K562 (cell line): ENCODE results near the gene KLHL29. TPM values are rescaled to one million over a fixed set of nuclear protein-coding genes. Genes with fewer than 3 reads are reported as not detected.
"Not testable (repeated sequence)": the region's sequence is repeated elsewhere in the genome, so short reads cannot be mapped to it uniquely, and the experiment has no call there.

ENCODE experiments used
- ATAC-seq: fragments of 200-7000 bp; cut with Tn5 transposase; 3 replicates; pipeline ENCODE4 v1.9.1; 2020; ENCODE audit warnings: moderate library complexity
- BruUV-seq: library from RNA; stranded (reverse); fragments of 400-500 nt; replicated peaks from 2 replicates; lab custom pipeline; 2021; lab: Mats Ljungman, UMichigan
- CTCF ChIA-PET: fragments of 300-600 bp; formaldehyde crosslinking; extraction: SDS; loops from one replicate; lab custom pipeline; 2021; ENCODE audit warnings: low intra/inter-chr PET ratio; lab: Yijun Ruan, JAX
- POLR2A ChIA-PET: fragments of 300-600, 350-650 bp; sonication (Branson Sonifier 250); formaldehyde crosslinking; extraction: SDS; loops from one replicate; lab custom pipeline; 2021; ENCODE audit warnings: antibody characterized with exemption, inconsistent platforms; lab: Yijun Ruan, JAX
- DNase-seq, 4 experiments: peaks; one replicate each; pipeline versions ENCODE4 v3.0.0 to v3.0.0-alpha.2; 2011 to 2018; ENCODE audit warnings: low spot score in 3 of 4, mixed read lengths in 3 of 4; ENCODE audit errors: extremely low read depth in 1 of 4
- FAIRE-seq: peaks from 2 replicates; lab custom pipeline; 2011; peaks lifted over from hg19 to GRCh38; lab: Jason Lieb, UNC
- H2AFZ ChIP-seq: 2 replicates; pipeline ENCODE4 v1.6.0; 2011; ENCODE audit warnings: low read depth, low read length, control low read depth, inconsistent platforms
- H3K27ac ChIP-seq: fragments of 200-600 bp; 3 replicates; pipeline ENCODE4 v1.8.0; 2011; ENCODE audit warnings: low read depth, mild to moderate bottlenecking, control low read depth, inconsistent platforms, low read length, moderate library complexity, mixed read lengths; ENCODE audit errors: extremely low read depth
- H3K27me3 ChIP-seq, 2 experiments: fragments of 300-600 bp in 1 of 2; 2 replicates in 1 of 2; 3 replicates in 1 of 2; pipeline versions ENCODE4 v1.6.0 to v1.8.0; 2011; ENCODE audit warnings: inconsistent platforms in 2 of 2, low read length in 2 of 2, mild to moderate bottlenecking in 1 of 2, mixed read lengths in 1 of 2, moderate library complexity in 1 of 2; ENCODE audit not compliant: control insufficient read depth in 2 of 2, insufficient read depth in 2 of 2
- H3K36me3 ChIP-seq: fragments of 300-600 bp; 3 replicates; pipeline ENCODE4 v1.8.0; 2011; ENCODE audit warnings: mild to moderate bottlenecking, low read length, inconsistent platforms; ENCODE audit not compliant: control insufficient read depth, insufficient read depth
- H3K4me1 ChIP-seq, 2 experiments: fragments of 200-600 bp in 1 of 2; replicated peaks in 1 of 2; 2 replicates in 1 of 2; 3 replicates in 1 of 2; pipeline versions ENCODE4 v1.5.1 to v1.8.0; 2011; ENCODE audit warnings: inconsistent platforms in 2 of 2, low read length in 2 of 2, mild to moderate bottlenecking in 1 of 2, mixed read lengths in 1 of 2, moderate library complexity in 1 of 2; ENCODE audit not compliant: control insufficient read depth in 2 of 2, insufficient read depth in 2 of 2
- H3K4me2 ChIP-seq: 2 replicates; pipeline ENCODE4 v1.6.1; 2011; ENCODE audit warnings: low read length, control low read depth, inconsistent platforms, mixed read lengths; ENCODE audit not compliant: insufficient read depth
- H3K4me3 ChIP-seq: fragments of 200-600 bp; sonication (generic), shearing (Covaris generic); 2 replicates; pipeline ENCODE4 v1.5.1; 2016; ENCODE audit warnings: control low read depth, inconsistent platforms
- H3K79me2 ChIP-seq: fragments of 200-600 bp; 3 replicates; pipeline ENCODE4 v1.8.0; 2011; ENCODE audit warnings: low read length, inconsistent platforms; ENCODE audit not compliant: control insufficient read depth, insufficient read depth
- H3K9ac ChIP-seq, 2 experiments: 2 replicates each; pipeline versions ENCODE4 v1.6.0 to v1.6.1; 2011; ENCODE audit warnings: low read depth in 2 of 2, low read length in 2 of 2, control low read depth in 1 of 2, inconsistent platforms in 1 of 2, mild to moderate bottlenecking in 1 of 2, mixed read lengths in 1 of 2; ENCODE audit not compliant: insufficient read depth in 1 of 2
- H3K9me1 ChIP-seq: one replicate; pipeline ENCODE4 v1.6.0; 2011; ENCODE audit warnings: inconsistent platforms, mild to moderate bottlenecking, low read length, moderate library complexity; ENCODE audit not compliant: control insufficient read depth, insufficient read depth
- H3K9me3 ChIP-seq: replicated peaks from 2 replicates; pipeline ENCODE4 v1.5.1; 2011; ENCODE audit warnings: low read depth, low read length, inconsistent platforms; ENCODE audit not compliant: control insufficient read depth, insufficient read depth
- H4K20me1 ChIP-seq: replicated peaks from 2 replicates; pipeline ENCODE4 v1.6.1; 2011; ENCODE audit warnings: low read length, inconsistent platforms, mixed read lengths; ENCODE audit not compliant: control insufficient read depth, insufficient read depth
- CBFA2T3 ChIP-seq: fragments of 450-650 bp; IDR thresholded peaks from 2 replicates; pipeline ENCODE4 v1.6.1; 2017
- CBX1 ChIP-seq: sonication (generic); IDR thresholded peaks from 2 replicates; pipeline ENCODE4 v1.6.1; 2016; ENCODE audit warnings: antibody characterized with exemption, low read depth, mild to moderate bottlenecking
- CCNT2 ChIP-seq: IDR thresholded peaks from 2 replicates; pipeline ENCODE4 v1.6.1; 2011; ENCODE audit warnings: borderline replicate concordance, low read depth, mild to moderate bottlenecking, moderate library complexity, mixed read lengths, low read length; ENCODE audit not compliant: insufficient read length; ENCODE audit errors: extremely low read depth
- ESRRA ChIP-seq: fragments of 450-650 bp; IDR thresholded peaks from 2 replicates; pipeline ENCODE4 v1.6.1; 2014; ENCODE audit warnings: low read depth, mild to moderate bottlenecking, moderate library complexity, borderline replicate concordance
- HMG20A ChIP-seq: fragments of 450-650 bp; formaldehyde crosslinking; conservative IDR thresholded peaks from 2 replicates; pipeline ENCODE4 v1.4.0; 2020; ENCODE audit warnings: mild to moderate bottlenecking, mixed read lengths
- KAT2B ChIP-seq: IDR thresholded peaks from one replicate; pipeline ENCODE4 v1.6.1; 2012; ENCODE audit warnings: low read depth, mild to moderate bottlenecking, control low read depth, inconsistent platforms, low read length, moderate library complexity
- KLF10 ChIP-seq: fragments of 250-450 bp; sonication (Bioruptor Pico); IDR thresholded peaks from 2 replicates; pipeline ENCODE4 v1.6.1; 2021; ENCODE audit warnings: matching md5 sums
- RFX1 ChIP-seq: fragments of 450-650 bp; IDR thresholded peaks from 2 replicates; pipeline ENCODE4 v1.6.1; 2016; ENCODE audit warnings: mild to moderate bottlenecking, moderate library complexity
- XRCC5 ChIP-seq: fragments of 200-400 bp; formaldehyde crosslinking; IDR thresholded peaks from 2 replicates; pipeline ENCODE4 v1.6.1; 2017; ENCODE audit warnings: low read depth, mild to moderate bottlenecking, low read length
- ZFP30 ChIP-seq: fragments of 250-450 bp; sonication (Bioruptor Pico); IDR thresholded peaks from 2 replicates; pipeline ENCODE4 v1.8.0; 2022; ENCODE audit warnings: moderate library complexity, mild to moderate bottlenecking, inconsistent platforms, borderline replicate concordance
- ZNF316 ChIP-seq: fragments of 450-650 bp; IDR thresholded peaks from 2 replicates; pipeline ENCODE4 v1.6.1; 2016
- WGBS: fragments of 100-300 bp; shearing (Covaris generic); methylation state at CpG from one replicate; pipeline ENCODE4 v1.1.6; 2016; ENCODE audit warnings: low coverage, mixed read lengths; ENCODE audit not compliant: insufficient coverage; ENCODE audit errors: missing lambda C conversion rate; 5-methylcytosine and 5-hydroxymethylcytosine counted together
- in situ Hi-C: fragments of 300-500 bp; cut with MboI; formaldehyde crosslinking; loops from 4 replicates; pipeline ENCODE4 v1.15.0; 2018; ENCODE audit warnings: inconsistent platforms, mixed read lengths
- intact Hi-C: fragments of 100-400 bp; cut with micrococcal nuclease; formaldehyde crosslinking; loops from 2 replicates; pipeline ENCODE4 v1.14.2; 2022
- polyA plus RNA-seq, 8 experiments: library from polyadenylated mRNA; depleted of rRNA in 4 of 8; stranded (reverse) in 5 of 8; unstranded in 3 of 8; fragments of >200 nt; fragmentation: Nextera tagmentation in 2 of 8; fragmentation: Illumina TruSeq in 1 of 8; extraction: Ambion mirVana in 2 of 8; extraction: Trizol in 1 of 8; gene quantifications; 2 replicates each; pipeline versions ENCODE4 v1.2.1 to v1.2.3, GENCODE V29; 2011 to 2014; ENCODE audit warnings: inconsistent platforms in 1 of 8, missing spikeins in 1 of 8
- total RNA-seq, 7 experiments: library from RNA; depleted of rRNA in 6 of 7; stranded (reverse); fragments of >200 nt in 6 of 7; fragmentation: Illumina TruSeq in 2 of 7; extraction: Trizol in 2 of 7; gene quantifications; 2 replicates each; pipeline versions ENCODE4 v1.2.1 to v1.2.3, GENCODE V29; 2011 to 2021; ENCODE audit warnings: low replicate concordance in 1 of 7
- TF ChIP-seq, protein P1 (sequence below): fragments of 250-450 bp; sonication (Bioruptor Pico); IDR thresholded peaks from 2 replicates; pipeline ENCODE4 v1.8.0; 2021; ENCODE audit warnings: moderate library complexity, mild to moderate bottlenecking, inconsistent platforms
- TF ChIP-seq, protein P2 (sequence below): fragments of 250-450 bp; sonication (Bioruptor Pico); IDR thresholded peaks from 2 replicates; pipeline ENCODE4 v1.4.0; 2020; ENCODE audit warnings: mild to moderate bottlenecking

Gene KLHL29
- total and polyA plus RNA-seq, 9 of the 15 experiments (the other 6 are each of a cell fraction or from before 2014, with no cell fraction given), result 0.03 to 0.31 (median 0.08) TPM; not detected in 1

DNA sequence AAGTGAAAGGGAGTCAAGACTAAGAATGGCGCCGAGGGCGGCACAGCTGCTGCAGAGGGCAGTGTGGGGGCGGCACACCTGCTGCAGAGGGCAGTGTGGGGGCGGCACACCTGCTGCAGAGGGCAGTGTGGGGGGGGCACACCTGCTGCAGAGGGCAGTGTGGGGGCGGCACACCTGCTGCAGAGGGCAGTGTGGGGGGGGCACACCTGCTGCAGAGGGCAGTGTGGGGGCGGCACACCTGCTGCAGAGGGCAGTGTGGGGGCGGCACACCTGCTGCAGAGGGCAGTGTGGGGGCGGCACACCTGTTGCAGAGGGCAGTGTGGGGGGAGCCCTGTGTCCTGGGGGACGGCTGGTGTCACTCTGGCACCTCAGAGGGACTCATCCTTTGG is 36.9 kb upstream of the KLHL29 start:
- H3K27ac ChIP-seq, H3K4me3 ChIP-seq, H3K4me1 ChIP-seq, in situ Hi-C loops, H4K20me1 ChIP-seq, H3K9me3 ChIP-seq, POLR2A ChIA-PET, H2AFZ ChIP-seq, H3K4me2 ChIP-seq, H3K9ac ChIP-seq, CTCF ChIA-PET, BruUV-seq, DNase-seq, H3K36me3 ChIP-seq, H3K79me2 ChIP-seq, intact Hi-C loops, FAIRE-seq, ATAC-seq, H3K9me1 ChIP-seq: not testable (repeated sequence)
- H3K27me3 ChIP-seq, result peaks cover 2 to 44% of the 10 kb centered on the region in 2 experiments; a peak in 3 of 5 replicates
- 0% methylated on average over 5 of the region's 10 CpGs for WGBS

GRCh38 chr2:23349508-23349907 is 35.5 kb upstream of the KLHL29 start:
- no peaks in the 10 kb centered on the region for H4K20me1 ChIP-seq
- H3K9ac ChIP-seq, result no peak overlapping the region
- no peak for TF ChIP-seq CCNT2
- TF ChIP-seq, protein P1, sequence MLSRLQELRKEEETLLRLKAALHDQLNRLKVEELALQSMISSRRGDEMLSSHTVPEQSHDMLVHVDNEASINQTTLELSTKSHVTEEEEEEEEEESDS, result no peak
- TF ChIP-seq XRCC5, result no peak
- no peak for TF ChIP-seq CBFA2T3
- TF ChIP-seq RFX1, result no peak
- TF ChIP-seq, protein P2, sequence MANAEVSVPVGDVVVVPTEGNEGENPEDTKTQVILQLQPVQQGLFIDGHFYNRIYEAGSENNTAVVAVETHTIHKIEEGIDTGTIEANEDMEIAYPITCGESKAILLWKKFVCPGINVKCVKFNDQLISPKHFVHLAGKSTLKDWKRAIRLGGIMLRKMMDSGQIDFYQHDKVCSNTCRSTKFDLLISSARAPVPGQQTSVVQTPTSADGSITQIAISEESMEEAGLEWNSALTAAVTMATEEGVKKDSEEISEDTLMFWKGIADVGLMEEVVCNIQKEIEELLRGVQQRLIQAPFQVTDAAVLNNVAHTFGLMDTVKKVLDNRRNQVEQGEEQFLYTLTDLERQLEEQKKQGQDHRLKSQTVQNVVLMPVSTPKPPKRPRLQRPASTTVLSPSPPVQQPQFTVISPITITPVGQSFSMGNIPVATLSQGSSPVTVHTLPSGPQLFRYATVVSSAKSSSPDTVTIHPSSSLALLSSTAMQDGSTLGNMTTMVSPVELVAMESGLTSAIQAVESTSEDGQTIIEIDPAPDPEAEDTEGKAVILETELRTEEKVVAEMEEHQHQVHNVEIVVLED, result no peak
- TF ChIP-seq KLF10 (CRISPR knock-in tag), result no peak
- TF ChIP-seq ZNF316, result no peak
- TF ChIP-seq ESRRA, result no peak
- TF ChIP-seq HMG20A (CRISPR knock-in tag), result no peak
- TF ChIP-seq KAT2B, result no peak
- TF ChIP-seq ZFP30 (CRISPR knock-in tag), result no peak
- no peak for TF ChIP-seq CBX1
- no peak overlapping the region for H3K4me3 ChIP-seq
- intact Hi-C loops (no loop called here), in situ Hi-C loops (no loop called here)
- H3K9me3 ChIP-seq, result no peaks in the 10 kb centered on the region
- DNase-seq, result no peak
- no peak overlapping the region for H3K27ac ChIP-seq
- ChIA-PET POLR2A (interaction anchor here (0.6 kb wide), 1 partner anchor 126 kb away, joined by 4 read pairs; no protein-coding TSS in a partner anchor), CTCF (no interaction called here)
- WGBS, result 0% methylated on average over 7 of the region's 7 CpGs
- H2AFZ ChIP-seq, result no peak overlapping the region
- no peaks in the 10 kb centered on the region for H3K79me2 ChIP-seq
- no TSS peak for BruUV-seq
- no peaks in the 10 kb centered on the region for H3K9me1 ChIP-seq
- ATAC-seq, result no peak
- no peak for FAIRE-seq
- no peaks in the 10 kb centered on the region for H3K36me3 ChIP-seq
- peaks cover 0 to 10% of the 10 kb centered on the region in 2 experiments; a peak in 2 of 5 replicates for H3K4me1 ChIP-seq
- H3K4me2 ChIP-seq, result no peak overlapping the region
- H3K27me3 ChIP-seq, result peaks cover 2 to 48% of the 10 kb centered on the region in 2 experiments; a peak in 3 of 5 replicates
